H9 (cell line): ENCODE results near the gene BARD1. TPM values are rescaled to one million over a fixed set of nuclear protein-coding genes. Genes with fewer than 3 reads are reported as not detected.

Source experiments
- DNase-seq: peaks from one replicate; pipeline ENCODE4 v3.0.0-alpha.2; 2017
- H2AFZ ChIP-seq: one replicate; pipeline ENCODE4 v1.6.1; 2013; ENCODE audit warnings: mild to moderate bottlenecking, low read length, control low read depth, moderate library complexity
- H2AK5ac ChIP-seq: 2 replicates; pipeline ENCODE4 v1.6.1; 2013; ENCODE audit warnings: low read length, control low read depth, mixed read lengths; ENCODE audit not compliant: insufficient read length
- H2BK120ac ChIP-seq: one replicate; pipeline ENCODE4 v1.6.1; 2013; ENCODE audit warnings: low read depth, mild to moderate bottlenecking, low read length, control low read depth, inconsistent platforms; ENCODE audit not compliant: poor library complexity, severe bottlenecking
- H2BK12ac ChIP-seq: 2 replicates; pipeline ENCODE4 v1.6.1; 2013; ENCODE audit warnings: low read length, control low read depth, mixed read lengths, low read depth; ENCODE audit not compliant: insufficient read length
- H2BK15ac ChIP-seq: 2 replicates; pipeline ENCODE4 v1.6.1; 2013; ENCODE audit warnings: low read depth, low read length, control low read depth
- H2BK20ac ChIP-seq: one replicate; pipeline ENCODE4 v1.6.1; 2013; ENCODE audit warnings: low read depth, mild to moderate bottlenecking, low read length, control low read depth, inconsistent platforms; ENCODE audit not compliant: poor library complexity, severe bottlenecking
- H2BK5ac ChIP-seq: 2 replicates; pipeline ENCODE4 v1.6.1; 2013; ENCODE audit warnings: low read length, control low read depth, mixed read lengths; ENCODE audit not compliant: insufficient read length
- H3K14ac ChIP-seq: 2 replicates; pipeline ENCODE4 v1.6.1; 2013; ENCODE audit warnings: low read length, control low read depth; ENCODE audit not compliant: insufficient read depth
- H3K18ac ChIP-seq: 2 replicates; pipeline ENCODE4 v1.6.1; 2013; ENCODE audit warnings: low read depth, mild to moderate bottlenecking, mixed read lengths, low read length, control low read depth; ENCODE audit not compliant: insufficient read length
- H3K23ac ChIP-seq: 2 replicates; pipeline ENCODE4 v1.6.1; 2013; ENCODE audit warnings: low read length, control low read depth, mixed read lengths, low read depth; ENCODE audit not compliant: insufficient read length
- H3K23me2 ChIP-seq: 2 replicates; pipeline ENCODE4 v1.6.1; 2013; ENCODE audit warnings: low read depth, mild to moderate bottlenecking, mixed read lengths, low read length, control low read depth; ENCODE audit not compliant: insufficient read length, poor library complexity, severe bottlenecking
- H3K27ac ChIP-seq: 2 replicates; pipeline ENCODE4 v1.5.1; 2013; ENCODE audit warnings: low read length, control low read depth, mixed read lengths, low read depth; ENCODE audit not compliant: insufficient read length
- H3K27me3 ChIP-seq: 2 replicates; pipeline ENCODE4 v1.6.1; 2013; ENCODE audit warnings: low read length, control low read depth, inconsistent platforms; ENCODE audit not compliant: insufficient read depth
- H3K4ac ChIP-seq: 2 replicates; pipeline ENCODE4 v1.6.1; 2013; ENCODE audit warnings: low read depth, mild to moderate bottlenecking, control low read depth, inconsistent platforms, low read length, moderate library complexity
- H3K4me1 ChIP-seq: 2 replicates; pipeline ENCODE4 v1.6.1; 2013; ENCODE audit warnings: low read length, control low read depth, inconsistent platforms; ENCODE audit not compliant: insufficient read depth
- H3K4me2 ChIP-seq: 2 replicates; pipeline ENCODE4 v1.6.1; 2013; ENCODE audit warnings: low read length, control low read depth, mixed read lengths; ENCODE audit not compliant: insufficient read length, insufficient read depth
- H3K56ac ChIP-seq: 2 replicates; pipeline ENCODE4 v1.6.1; 2013; ENCODE audit warnings: low read depth, mild to moderate bottlenecking, mixed read lengths, low read length, control low read depth; ENCODE audit not compliant: insufficient read length
- H3K79me1 ChIP-seq: 2 replicates; pipeline ENCODE4 v1.6.1; 2013; ENCODE audit warnings: low read depth, mild to moderate bottlenecking, moderate library complexity, low read length, control low read depth, inconsistent platforms; ENCODE audit not compliant: insufficient read depth, poor library complexity, severe bottlenecking
- H3K79me2 ChIP-seq: 2 replicates; pipeline ENCODE4 v1.6.1; 2013; ENCODE audit warnings: low read length, control low read depth, inconsistent platforms; ENCODE audit not compliant: insufficient read depth
- H3K9ac ChIP-seq: 2 replicates; pipeline ENCODE4 v1.6.1; 2013; ENCODE audit warnings: low read length, control low read depth, mixed read lengths; ENCODE audit not compliant: insufficient read length; ENCODE audit errors: extremely low read depth
- H3K9me3 ChIP-seq: one replicate; pipeline ENCODE4 v1.6.1; 2013; ENCODE audit warnings: low read depth, low read length, inconsistent platforms; ENCODE audit not compliant: control insufficient read depth
- H3T11ph ChIP-seq: one replicate; pipeline ENCODE4 v1.6.1; 2013; ENCODE audit warnings: mild to moderate bottlenecking, low read length, control low read depth, inconsistent platforms
- H4K20me1 ChIP-seq: one replicate; pipeline ENCODE4 v1.6.1; 2013; ENCODE audit not compliant: control insufficient read depth, insufficient read length, insufficient read depth
- H4K5ac ChIP-seq: 2 replicates; pipeline ENCODE4 v1.6.1; 2013; ENCODE audit warnings: low read depth, mild to moderate bottlenecking, mixed read lengths, low read length, control low read depth; ENCODE audit not compliant: insufficient read length
- H4K8ac ChIP-seq: replicated peaks from 2 replicates; pipeline ENCODE4 v1.6.1; 2013; ENCODE audit warnings: low read length, control low read depth, mixed read lengths, low read depth; ENCODE audit not compliant: insufficient read length
- H4K91ac ChIP-seq: 2 replicates; pipeline ENCODE4 v1.6.1; 2013; ENCODE audit warnings: low read depth, mild to moderate bottlenecking, moderate library complexity, mixed read lengths, low read length, control low read depth; ENCODE audit not compliant: insufficient read length
- H3K27ac Mint-ChIP-seq, 3 experiments: 2 replicates in 2 of 3; 3 replicates in 1 of 3; pipeline ENCODE4 v1.8.0; 2020 to 2021; ENCODE audit warnings: mixed read lengths in 3 of 3, mild to moderate bottlenecking in 1 of 3, moderate library complexity in 1 of 3
- H3K27me3 Mint-ChIP-seq: 2 replicates; pipeline ENCODE4 v1.8.0; 2021; ENCODE audit warnings: low read depth, mild to moderate bottlenecking, moderate library complexity, mixed read lengths
- H3K36me3 Mint-ChIP-seq, 3 experiments: 2 replicates in 2 of 3; 3 replicates in 1 of 3; pipeline ENCODE4 v1.8.0; 2020 to 2021; ENCODE audit warnings: low read depth in 3 of 3, mixed read lengths in 3 of 3; ENCODE audit not compliant: insufficient read depth in 1 of 3
- H3K4me1 Mint-ChIP-seq, 2 experiments: 2 replicates each; pipeline ENCODE4 v1.8.0; 2020; ENCODE audit warnings: mixed read lengths in 2 of 2
- H3K4me3 Mint-ChIP-seq, 2 experiments: 2 replicates in 1 of 2; 3 replicates in 1 of 2; pipeline ENCODE4 v1.8.0; 2020 to 2021; ENCODE audit warnings: mild to moderate bottlenecking in 2 of 2, mixed read lengths in 2 of 2, moderate library complexity in 1 of 2
- H3K9me3 Mint-ChIP-seq, 2 experiments: 2 replicates in 1 of 2; 3 replicates in 1 of 2; pipeline ENCODE4 v1.8.0; 2020; ENCODE audit warnings: mild to moderate bottlenecking in 2 of 2, mixed read lengths in 2 of 2, moderate library complexity in 1 of 2
- CTCF ChIP-seq: fragments of 200-600 bp; sonication (generic); conservative IDR thresholded peaks from 3 replicates; pipeline ENCODE4 v1.8.0; 2021; ENCODE audit warnings: antibody characterized with exemption, mild to moderate bottlenecking
- WGBS: extraction: QIAGEN DNeasy Blood & Tissue Kit; methylation state at CpG from one replicate; pipeline ENCODE4 v1.1.7; 2013; ENCODE audit warnings: missing lambda C conversion rate, low lambda C conversion rate, mixed read lengths; ENCODE audit not compliant: insufficient read length; ENCODE audit errors: extremely low coverage; 5-methylcytosine and 5-hydroxymethylcytosine counted together
- total RNA-seq: library from RNA; stranded (reverse); gene quantifications from 2 replicates; pipeline ENCODE4 v1.2.1, GENCODE V29; 2021

BARD1 gene
- total RNA-seq, 1 experiment from 2014 or later, result 30.6 TPM

DNA sequence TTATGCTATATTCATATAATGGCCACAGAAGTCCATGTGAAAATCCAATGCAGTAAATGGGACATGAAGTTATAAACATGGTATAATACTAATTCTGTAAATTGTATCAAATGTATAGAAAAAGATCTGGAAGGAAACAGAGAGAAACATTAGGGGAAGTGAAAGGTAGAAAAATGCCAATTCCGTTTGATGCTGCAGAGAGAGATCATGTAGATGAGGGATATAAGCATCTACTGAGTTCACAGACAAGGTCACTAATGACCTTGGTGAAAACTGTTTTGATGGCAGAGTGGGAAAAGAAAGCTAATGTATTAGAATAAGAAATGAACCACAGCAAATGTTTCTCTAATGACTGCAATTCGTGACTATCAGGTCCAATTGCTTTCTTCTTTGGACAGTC lies 56.0 kb downstream of the BARD1 start:
- no CpG with 5 or more reads among the region's 2 CpGs for WGBS
- Histone ChIP-seq H3K14ac (no peak overlapping the region), H4K8ac (no peak overlapping the region), H3K9ac (no peak overlapping the region), H2AK5ac (no peak overlapping the region), H2BK5ac (no peak overlapping the region), H3K4me2 (no peak overlapping the region), H2BK120ac (no peak overlapping the region), H3K23me2 (no peaks in the 10 kb centered on the region), H3K27me3 (no peaks in the 10 kb centered on the region), H3K79me1 (no peaks in the 10 kb centered on the region), H2BK12ac (no peak overlapping the region), H4K91ac (no peak overlapping the region), H4K20me1 (no peaks in the 10 kb centered on the region), H3K79me2 (no peaks in the 10 kb centered on the region), H3K9me3 (no peaks in the 10 kb centered on the region), H3K23ac (no peak overlapping the region), H2AFZ (no peak overlapping the region), H2BK15ac (no peak overlapping the region), H3K18ac (no peak overlapping the region), H4K5ac (no peak overlapping the region), H3K4ac (no peak overlapping the region), H3K27ac (no peak overlapping the region), H3K56ac (no peak overlapping the region), H3T11ph (no peak overlapping the region), H2BK20ac (no peak overlapping the region), H3K4me1 (no peaks in the 10 kb centered on the region)
- H3K36me3 Mint-ChIP-seq, result peaks cover 27 to 69% (median 49%) of the 10 kb centered on the region in 3 experiments
- no peaks in the 10 kb centered on the region for H3K4me1 Mint-ChIP-seq
- no peak for TF ChIP-seq CTCF
- H3K27me3 Mint-ChIP-seq, result no peaks in the 10 kb centered on the region
- DNase-seq, result no peak
- no peaks in the 10 kb centered on the region for H3K9me3 Mint-ChIP-seq
- H3K27ac Mint-ChIP-seq, result no peak overlapping the region
- no peak overlapping the region for H3K4me3 Mint-ChIP-seq
